Liver (tissue), 9 donors: ENCODE results near the gene BLOC1S1. TPM values are rescaled to one million over a fixed set of nuclear protein-coding genes. Genes with fewer than 3 reads are reported as not detected.

Source experiments
- DNase-seq: peaks from one replicate; pipeline ENCODE4 v3.0.0-alpha.2; 2017; ENCODE audit warnings: low spot score
- H3K27ac ChIP-seq, 2 donors: one replicate each; pipeline ENCODE4 v1.7.0; 2013; ENCODE audit warnings: inconsistent platforms in 2 of 2, low read length in 2 of 2, control low read depth in 1 of 2, low read depth in 1 of 2, mild to moderate bottlenecking in 1 of 2
- H3K27me3 ChIP-seq, 4 donors: one replicate each; pipeline versions ENCODE4 v1.6.1 to v1.7.0; 2013; ENCODE audit warnings: low read length in 3 of 4, inconsistent platforms in 1 of 4, mild to moderate bottlenecking in 1 of 4, moderate library complexity in 1 of 4; ENCODE audit not compliant: control insufficient read depth in 4 of 4, insufficient read depth in 4 of 4
- H3K36me3 ChIP-seq, 4 donors: one replicate each; pipeline versions ENCODE4 v1.6.1 to v1.7.0; 2013; ENCODE audit warnings: low read length in 3 of 4, mild to moderate bottlenecking in 3 of 4, low read depth in 1 of 4, moderate library complexity in 1 of 4; ENCODE audit not compliant: control insufficient read depth in 4 of 4, insufficient read depth in 3 of 4
- H3K4me1 ChIP-seq, 4 donors: one replicate each; pipeline versions ENCODE4 v1.6.1 to v1.7.0; 2013; ENCODE audit warnings: low read length in 3 of 4, mild to moderate bottlenecking in 3 of 4, moderate library complexity in 1 of 4; ENCODE audit not compliant: control insufficient read depth in 4 of 4, insufficient read depth in 4 of 4
- H3K4me3 ChIP-seq, 3 donors: one replicate each; pipeline versions ENCODE4 v1.6.1 to v1.7.0; 2013; ENCODE audit warnings: low read length in 3 of 3, control low read depth in 1 of 3, low read depth in 1 of 3, mild to moderate bottlenecking in 1 of 3
- H3K9ac ChIP-seq, 2 donors: one replicate each; pipeline ENCODE4 v1.7.0; 2013; ENCODE audit warnings: low read length in 2 of 2, mild to moderate bottlenecking in 2 of 2, moderate library complexity in 2 of 2, control low read depth in 1 of 2, low read depth in 1 of 2
- H3K9me3 ChIP-seq, 4 donors: one replicate each; pipeline versions ENCODE4 v1.6.1 to v1.7.0; 2013; ENCODE audit warnings: low read length in 3 of 4; ENCODE audit not compliant: control insufficient read depth in 4 of 4
- EGR1 ChIP-seq, 2 donors: IDR thresholded peaks; 2 replicates each; pipeline ENCODE4 v1.6.1; 2016 to 2018; ENCODE audit warnings: antibody characterized with exemption in 2 of 2, low read depth in 2 of 2
- GABPA ChIP-seq, 2 donors: IDR thresholded peaks in 1 of 2; conservative IDR thresholded peaks in 1 of 2; 2 replicates each; pipeline ENCODE4 v1.6.1; 2016; ENCODE audit warnings: antibody characterized with exemption in 2 of 2, mild to moderate bottlenecking in 1 of 2, moderate library complexity in 1 of 2
- HNF4A ChIP-seq, 2 donors: conservative IDR thresholded peaks; 2 replicates each; pipeline ENCODE4 v1.6.1; 2016; ENCODE audit warnings: antibody characterized with exemption in 2 of 2, mild to moderate bottlenecking in 2 of 2
- HNF4G ChIP-seq: IDR thresholded peaks from 2 replicates; pipeline ENCODE4 v1.6.1; 2016; ENCODE audit warnings: antibody characterized with exemption
- RAD21 ChIP-seq, 2 donors: IDR thresholded peaks; 2 replicates each; pipeline ENCODE4 v1.6.1; 2016; ENCODE audit warnings: antibody characterized with exemption in 2 of 2, mild to moderate bottlenecking in 2 of 2
- TAF1 ChIP-seq: conservative IDR thresholded peaks from 2 replicates; pipeline ENCODE4 v1.6.1; 2016; ENCODE audit warnings: antibody characterized with exemption, mild to moderate bottlenecking
- WGBS: extraction: QIAGEN DNeasy Blood & Tissue Kit; methylation state at CpG from one replicate; pipeline ENCODE4 v1.1.7; 2013; 5-methylcytosine and 5-hydroxymethylcytosine counted together
- polyA plus RNA-seq, 2 donors: library from polyadenylated mRNA; stranded (reverse) in 1 of 2; unstranded in 1 of 2; fragments of 200-250 nt in 1 of 2; fragments of >200 nt in 1 of 2; fragmentation: Nextera tagmentation in 1 of 2; extraction: Ambion mirVana in 1 of 2; gene quantifications; one replicate each; pipeline versions ENCODE4 v1.2.1 to v1.2.3, GENCODE V29; 2013 to 2015
- total RNA-seq, 2 donors: library from RNA; depleted of rRNA; stranded (reverse); fragments of >200 nt; gene quantifications; one replicate each; pipeline ENCODE4 v1.2.3, GENCODE V29; 2014
- TF ChIP-seq, protein P1 (sequence below): IDR thresholded peaks from 2 replicates; pipeline ENCODE4 v1.6.1; 2016; ENCODE audit warnings: antibody characterized with exemption, mild to moderate bottlenecking
- TF ChIP-seq, protein P2 (sequence below): IDR thresholded peaks from 2 replicates; pipeline ENCODE4 v1.6.1; 2016; ENCODE audit warnings: antibody characterized with exemption
- TF ChIP-seq, protein P3 (sequence below): fragments of 150-350 bp; IDR thresholded peaks from 2 replicates; pipeline ENCODE4 v1.5.1; 2017; ENCODE audit warnings: improper control_type of control experiment, low read depth, low read length; ENCODE audit not compliant: missing input control
- donor health status: healthy.
- donor health status: healthy.
- donor health status: healthy.
- donor health status: healthy.
- donor health status: healthy.

Gene BLOC1S1
- total and polyA plus RNA-seq, 4 donors, result 43.7 to 150 (median 115) TPM

DNA sequence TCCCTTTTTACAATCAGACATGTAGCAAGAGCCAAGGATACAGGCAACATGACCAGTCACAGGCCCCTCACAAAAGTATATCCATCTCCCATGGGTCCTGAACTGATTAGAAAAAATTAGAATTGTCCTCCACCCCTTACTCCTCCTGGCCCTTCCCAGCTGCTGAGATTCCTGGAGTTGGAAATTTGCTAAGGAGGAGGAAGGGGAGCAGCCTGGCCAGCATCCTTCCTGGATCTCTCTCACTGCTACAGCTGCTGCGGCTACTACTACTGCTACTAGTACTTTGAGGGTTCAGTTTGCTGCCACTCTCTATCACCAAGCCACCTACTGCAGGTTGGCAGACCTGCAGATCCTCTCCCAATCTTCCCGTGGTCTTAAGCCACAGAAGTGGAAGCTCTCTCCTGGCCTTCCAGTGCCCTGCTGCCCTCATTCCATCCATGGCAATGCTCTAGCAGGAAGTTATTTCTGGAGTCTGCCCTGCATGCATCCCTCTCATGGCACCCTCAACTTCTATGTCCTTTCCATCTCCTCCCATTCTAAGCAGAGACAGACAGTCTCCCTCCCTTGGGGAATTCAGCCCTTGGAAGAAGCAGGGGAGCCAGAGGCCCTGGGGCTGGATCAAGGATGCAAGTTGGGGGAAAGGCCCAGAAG, 9.2 kb upstream of the BLOC1S1 start:
- no peak overlapping the region for H3K4me3 ChIP-seq
- no peaks in the 10 kb centered on the region for H3K27me3 ChIP-seq
- WGBS, result 89% methylated on average over 2 of the region's 2 CpGs
- H3K4me1 ChIP-seq, result peaks cover 0 to 9% (median 3%) of the 10 kb centered on the region in 4 donors
- TF ChIP-seq RAD21 (IDR thresholded peaks at IDR 0.05), result no peak
- H3K27ac ChIP-seq, result no peak overlapping the region
- H3K36me3 ChIP-seq, result no peaks in the 10 kb centered on the region
- DNase-seq, result no peak
- H3K9me3 ChIP-seq, result no peaks in the 10 kb centered on the region
- H3K9ac ChIP-seq, result no peak overlapping the region

DNA sequence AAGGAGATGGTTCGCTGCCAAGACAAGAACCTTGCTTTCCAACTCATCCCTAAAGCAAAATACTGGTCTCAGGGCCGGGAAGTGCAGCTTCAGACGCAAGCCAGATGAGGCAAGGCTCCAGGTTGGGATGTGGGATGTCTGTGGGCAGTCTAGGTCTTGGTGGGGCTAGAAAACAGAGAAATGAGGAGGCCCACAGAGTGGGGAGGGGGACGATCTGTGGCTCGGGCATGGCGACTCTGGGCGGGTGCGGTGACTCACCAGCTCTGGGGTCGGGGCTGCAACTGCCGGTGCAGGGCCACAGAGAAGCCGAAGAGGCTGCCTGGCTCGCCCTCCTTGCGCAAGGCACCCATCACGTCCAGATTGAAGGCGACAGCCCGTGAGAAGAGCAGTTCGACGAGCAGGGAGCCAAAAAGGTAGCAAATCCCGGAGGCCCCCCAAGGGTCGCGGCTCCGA, 8.6 kb upstream of the BLOC1S1 start:
- no peaks in the 10 kb centered on the region for H3K27me3 ChIP-seq
- H3K4me3 ChIP-seq, result peak overlapping the region in 2 of 3 donors; percentile 35 to 67
- no peak overlapping the region for H3K27ac ChIP-seq
- no peak overlapping the region for H3K9ac ChIP-seq
- 16% methylated on average over 22 of the region's 22 CpGs for WGBS
- H3K36me3 ChIP-seq, result no peaks in the 10 kb centered on the region
- DNase-seq, result no peak
- H3K9me3 ChIP-seq, result no peaks in the 10 kb centered on the region
- TF ChIP-seq, protein P1, sequence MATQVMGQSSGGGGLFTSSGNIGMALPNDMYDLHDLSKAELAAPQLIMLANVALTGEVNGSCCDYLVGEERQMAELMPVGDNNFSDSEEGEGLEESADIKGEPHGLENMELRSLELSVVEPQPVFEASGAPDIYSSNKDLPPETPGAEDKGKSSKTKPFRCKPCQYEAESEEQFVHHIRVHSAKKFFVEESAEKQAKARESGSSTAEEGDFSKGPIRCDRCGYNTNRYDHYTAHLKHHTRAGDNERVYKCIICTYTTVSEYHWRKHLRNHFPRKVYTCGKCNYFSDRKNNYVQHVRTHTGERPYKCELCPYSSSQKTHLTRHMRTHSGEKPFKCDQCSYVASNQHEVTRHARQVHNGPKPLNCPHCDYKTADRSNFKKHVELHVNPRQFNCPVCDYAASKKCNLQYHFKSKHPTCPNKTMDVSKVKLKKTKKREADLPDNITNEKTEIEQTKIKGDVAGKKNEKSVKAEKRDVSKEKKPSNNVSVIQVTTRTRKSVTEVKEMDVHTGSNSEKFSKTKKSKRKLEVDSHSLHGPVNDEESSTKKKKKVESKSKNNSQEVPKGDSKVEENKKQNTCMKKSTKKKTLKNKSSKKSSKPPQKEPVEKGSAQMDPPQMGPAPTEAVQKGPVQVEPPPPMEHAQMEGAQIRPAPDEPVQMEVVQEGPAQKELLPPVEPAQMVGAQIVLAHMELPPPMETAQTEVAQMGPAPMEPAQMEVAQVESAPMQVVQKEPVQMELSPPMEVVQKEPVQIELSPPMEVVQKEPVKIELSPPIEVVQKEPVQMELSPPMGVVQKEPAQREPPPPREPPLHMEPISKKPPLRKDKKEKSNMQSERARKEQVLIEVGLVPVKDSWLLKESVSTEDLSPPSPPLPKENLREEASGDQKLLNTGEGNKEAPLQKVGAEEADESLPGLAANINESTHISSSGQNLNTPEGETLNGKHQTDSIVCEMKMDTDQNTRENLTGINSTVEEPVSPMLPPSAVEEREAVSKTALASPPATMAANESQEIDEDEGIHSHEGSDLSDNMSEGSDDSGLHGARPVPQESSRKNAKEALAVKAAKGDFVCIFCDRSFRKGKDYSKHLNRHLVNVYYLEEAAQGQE, result no peak
- TF ChIP-seq, protein P2, sequence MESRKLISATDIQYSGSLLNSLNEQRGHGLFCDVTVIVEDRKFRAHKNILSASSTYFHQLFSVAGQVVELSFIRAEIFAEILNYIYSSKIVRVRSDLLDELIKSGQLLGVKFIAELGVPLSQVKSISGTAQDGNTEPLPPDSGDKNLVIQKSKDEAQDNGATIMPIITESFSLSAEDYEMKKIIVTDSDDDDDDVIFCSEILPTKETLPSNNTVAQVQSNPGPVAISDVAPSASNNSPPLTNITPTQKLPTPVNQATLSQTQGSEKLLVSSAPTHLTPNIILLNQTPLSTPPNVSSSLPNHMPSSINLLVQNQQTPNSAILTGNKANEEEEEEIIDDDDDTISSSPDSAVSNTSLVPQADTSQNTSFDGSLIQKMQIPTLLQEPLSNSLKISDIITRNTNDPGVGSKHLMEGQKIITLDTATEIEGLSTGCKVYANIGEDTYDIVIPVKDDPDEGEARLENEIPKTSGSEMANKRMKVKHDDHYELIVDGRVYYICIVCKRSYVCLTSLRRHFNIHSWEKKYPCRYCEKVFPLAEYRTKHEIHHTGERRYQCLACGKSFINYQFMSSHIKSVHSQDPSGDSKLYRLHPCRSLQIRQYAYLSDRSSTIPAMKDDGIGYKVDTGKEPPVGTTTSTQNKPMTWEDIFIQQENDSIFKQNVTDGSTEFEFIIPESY, result no peak
- no peak for TF ChIP-seq HNF4G
- peaks cover 0 to 9% (median 6%) of the 10 kb centered on the region in 4 donors for H3K4me1 ChIP-seq

DNA sequence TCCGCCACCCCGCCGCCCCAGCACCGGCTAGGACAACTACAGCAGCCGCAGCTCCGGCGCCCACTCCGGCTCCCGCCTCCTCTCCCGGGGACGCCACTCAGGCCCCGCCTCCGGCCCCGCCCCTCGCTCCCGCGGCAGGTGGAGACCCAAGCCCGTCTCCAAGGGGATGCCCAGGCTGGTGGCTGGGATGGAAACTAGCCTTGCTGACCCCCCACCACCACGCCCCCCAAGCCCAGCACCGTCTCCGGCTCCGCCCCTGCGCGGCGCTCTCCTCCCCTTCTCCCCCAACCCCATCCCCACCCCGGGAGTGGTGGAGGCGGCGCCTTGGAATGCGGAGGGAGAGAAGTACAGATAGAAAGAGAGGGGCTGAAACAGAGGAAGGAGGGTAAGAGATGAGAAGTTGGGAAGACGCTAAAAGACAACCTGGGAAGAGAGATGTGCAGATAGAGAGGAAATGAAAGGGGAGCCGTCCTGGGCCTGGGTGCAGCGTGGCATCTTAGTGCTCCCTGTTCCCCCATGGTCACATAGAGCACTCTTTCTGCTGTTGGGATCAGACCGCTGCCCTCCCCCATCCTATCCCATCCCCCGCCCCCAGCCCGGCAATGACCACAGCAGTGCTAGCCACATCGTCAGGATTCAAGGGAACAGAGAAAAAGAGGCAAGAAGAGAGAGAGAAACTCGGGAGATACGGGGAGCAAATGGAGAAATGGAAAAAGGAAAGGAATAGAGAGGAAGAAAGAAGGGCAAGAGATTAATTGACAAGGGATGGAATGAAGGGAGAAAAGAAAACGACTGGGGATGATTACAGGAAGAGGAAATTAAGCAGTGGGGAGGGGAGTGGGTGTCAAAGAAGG, 7.8 kb upstream of the BLOC1S1 start, which contains the start of gene ITGA7:
Gene ITGA7 (minus strand): TSS at position 64 of the 854 bp plus-strand sequence. CDS start 222 bp downstream, outside the sequence.
- H3K4me3 ChIP-seq, result peak within 1 kb of the TSS in 2 of 3 donors; percentile 51 to 67
- no peaks in the 10 kb centered on the region for H3K9me3 ChIP-seq
- no peaks in the 10 kb centered on the region for H3K27me3 ChIP-seq
- H3K36me3 ChIP-seq, result no peaks in the 10 kb centered on the region
- H3K9ac ChIP-seq, result no peak within 1 kb of the TSS
- peaks cover 2 to 16% (median 10%) of the 10 kb centered on the region in 4 donors for H3K4me1 ChIP-seq
- 3% methylated on average over 39 of the region's 39 CpGs for WGBS
- H3K27ac ChIP-seq, result no peak within 1 kb of the TSS
- peak; percentile 53 for DNase-seq
- TF ChIP-seq, protein P3, sequence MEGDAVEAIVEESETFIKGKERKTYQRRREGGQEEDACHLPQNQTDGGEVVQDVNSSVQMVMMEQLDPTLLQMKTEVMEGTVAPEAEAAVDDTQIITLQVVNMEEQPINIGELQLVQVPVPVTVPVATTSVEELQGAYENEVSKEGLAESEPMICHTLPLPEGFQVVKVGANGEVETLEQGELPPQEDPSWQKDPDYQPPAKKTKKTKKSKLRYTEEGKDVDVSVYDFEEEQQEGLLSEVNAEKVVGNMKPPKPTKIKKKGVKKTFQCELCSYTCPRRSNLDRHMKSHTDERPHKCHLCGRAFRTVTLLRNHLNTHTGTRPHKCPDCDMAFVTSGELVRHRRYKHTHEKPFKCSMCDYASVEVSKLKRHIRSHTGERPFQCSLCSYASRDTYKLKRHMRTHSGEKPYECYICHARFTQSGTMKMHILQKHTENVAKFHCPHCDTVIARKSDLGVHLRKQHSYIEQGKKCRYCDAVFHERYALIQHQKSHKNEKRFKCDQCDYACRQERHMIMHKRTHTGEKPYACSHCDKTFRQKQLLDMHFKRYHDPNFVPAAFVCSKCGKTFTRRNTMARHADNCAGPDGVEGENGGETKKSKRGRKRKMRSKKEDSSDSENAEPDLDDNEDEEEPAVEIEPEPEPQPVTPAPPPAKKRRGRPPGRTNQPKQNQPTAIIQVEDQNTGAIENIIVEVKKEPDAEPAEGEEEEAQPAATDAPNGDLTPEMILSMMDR, result no peak
- TF ChIP-seq RAD21 (IDR thresholded peaks at IDR 0.05), result no peak
- no peak for TF ChIP-seq TAF1
- TF ChIP-seq, protein P2, result no peak
- TF ChIP-seq, protein P1, result no peak
- TF ChIP-seq EGR1 (IDR thresholded peaks at IDR 0.05; ENCODE audit: low read depth in 2 of 2), result no peak
- no peak for TF ChIP-seq HNF4A (conservative IDR thresholded peaks at IDR 0.05)
- TF ChIP-seq GABPA (IDR thresholded peaks at IDR 0.05 in 1 of 2, conservative IDR thresholded peaks at IDR 0.05 in 1 of 2), result no peak
